Measurements from ENCODE around the gene IL1R2. TPM values are rescaled to one million over a fixed set of nuclear protein-coding genes. Genes with fewer than 3 reads are reported as not detected.
A peak's percentile ranks its signal among the peaks of the same experiment; 100 is the strongest.

The IL1R2 gene
- total RNA-seq, 6 donors from 2014 or later: 24.7 to 84.8 (median 60.0) TPM

DNA sequence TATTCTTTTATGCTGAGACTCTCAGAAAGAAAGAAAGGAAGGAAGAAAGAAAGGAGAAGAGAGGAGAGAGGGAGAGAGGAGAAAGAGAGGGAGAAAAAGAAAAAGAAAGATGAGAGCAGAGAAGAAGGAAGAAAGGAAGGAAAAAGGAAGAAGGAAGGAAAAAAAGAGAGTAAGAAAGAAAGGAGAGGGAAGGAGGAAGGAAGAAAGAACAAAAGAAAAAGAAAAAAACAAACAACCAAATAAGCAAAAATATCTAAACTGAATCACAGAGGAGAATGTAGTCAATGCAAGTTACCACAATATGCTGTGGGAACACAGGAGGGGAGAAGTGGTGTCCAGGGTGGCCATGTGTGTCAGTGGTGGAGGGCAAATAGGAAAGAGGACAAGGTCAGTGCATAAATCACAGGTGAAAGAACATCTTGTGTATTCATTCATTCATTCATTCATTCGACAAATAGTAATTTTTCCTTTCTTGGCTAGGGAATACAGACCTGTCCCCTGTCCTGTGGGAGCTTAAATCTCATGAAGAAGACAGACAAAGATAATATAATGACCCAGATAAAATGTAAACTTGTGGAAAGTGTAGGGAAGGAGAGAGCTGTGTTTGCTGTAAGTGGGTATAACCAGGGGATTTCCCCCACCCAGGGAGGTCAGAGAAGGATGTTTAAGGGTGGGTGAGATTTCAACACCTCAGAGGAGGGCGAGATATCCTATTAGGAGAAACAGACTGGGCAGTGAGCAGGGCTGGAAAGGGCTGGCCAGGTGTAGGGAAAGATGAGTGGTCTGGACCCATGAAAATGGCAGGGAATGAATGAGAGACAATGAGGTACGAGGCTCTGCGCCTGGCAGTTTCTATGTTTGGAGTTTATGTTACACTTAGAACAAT lies 50.7 kb downstream of the IL1R2 start:
- TF ChIP-seq POLR2AphosphoS5 (IDR thresholded peaks at IDR 0.05): no peak
- Histone ChIP-seq H3K9me3 (no peaks in the 10 kb centered on the region), H3K4me3 (no peak overlapping the region), H3K27ac (no peak overlapping the region), H3K4me1 (peaks cover 28 to 42% (median 35%) of the 10 kb centered on the region in 4 donors), H3K27me3 (no peaks in the 10 kb centered on the region), H3K36me3 (no peaks in the 10 kb centered on the region)
- ATAC-seq (ENCODE audit: low FRiP score in 2 of 2) (no peak), DNase-seq (no peak)
- WGBS, 2 donors: 79 to 88% methylated on average over 4 of the region's 4 CpGs

DNA sequence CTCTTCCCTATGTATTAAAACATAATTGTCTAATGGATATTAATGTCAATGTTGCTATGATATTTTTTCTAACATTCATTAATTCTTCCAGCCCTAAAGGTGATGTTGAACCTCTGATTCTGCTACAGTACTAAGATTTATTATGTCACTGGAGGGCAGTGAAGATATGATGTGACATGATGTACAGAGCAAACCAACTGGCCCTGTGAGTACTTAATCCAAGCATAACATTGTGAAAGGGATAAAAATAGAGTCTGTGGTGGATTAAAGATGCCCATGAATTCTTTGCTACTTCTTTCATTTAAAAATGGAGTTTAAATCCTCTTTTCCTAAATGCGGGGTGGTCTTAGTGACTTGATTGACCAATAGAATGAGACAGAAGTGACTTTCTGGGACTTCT lies 51.8 kb downstream of the IL1R2 start:
- no peaks in the 10 kb centered on the region for H3K27me3 ChIP-seq
- no peak overlapping the region for H3K4me3 ChIP-seq
- no peaks in the 10 kb centered on the region for H3K9me3 ChIP-seq
- ATAC-seq (ENCODE audit: low FRiP score in 2 of 2) (no peak), DNase-seq (no peak)
- no peak for TF ChIP-seq EP300 (IDR thresholded peaks at IDR 0.05)
- no peak for TF ChIP-seq POLR2A (IDR thresholded peaks at IDR 0.05)
- no peak for TF ChIP-seq POLR2AphosphoS5 (IDR thresholded peaks at IDR 0.05)
- TF ChIP-seq, protein P1, sequence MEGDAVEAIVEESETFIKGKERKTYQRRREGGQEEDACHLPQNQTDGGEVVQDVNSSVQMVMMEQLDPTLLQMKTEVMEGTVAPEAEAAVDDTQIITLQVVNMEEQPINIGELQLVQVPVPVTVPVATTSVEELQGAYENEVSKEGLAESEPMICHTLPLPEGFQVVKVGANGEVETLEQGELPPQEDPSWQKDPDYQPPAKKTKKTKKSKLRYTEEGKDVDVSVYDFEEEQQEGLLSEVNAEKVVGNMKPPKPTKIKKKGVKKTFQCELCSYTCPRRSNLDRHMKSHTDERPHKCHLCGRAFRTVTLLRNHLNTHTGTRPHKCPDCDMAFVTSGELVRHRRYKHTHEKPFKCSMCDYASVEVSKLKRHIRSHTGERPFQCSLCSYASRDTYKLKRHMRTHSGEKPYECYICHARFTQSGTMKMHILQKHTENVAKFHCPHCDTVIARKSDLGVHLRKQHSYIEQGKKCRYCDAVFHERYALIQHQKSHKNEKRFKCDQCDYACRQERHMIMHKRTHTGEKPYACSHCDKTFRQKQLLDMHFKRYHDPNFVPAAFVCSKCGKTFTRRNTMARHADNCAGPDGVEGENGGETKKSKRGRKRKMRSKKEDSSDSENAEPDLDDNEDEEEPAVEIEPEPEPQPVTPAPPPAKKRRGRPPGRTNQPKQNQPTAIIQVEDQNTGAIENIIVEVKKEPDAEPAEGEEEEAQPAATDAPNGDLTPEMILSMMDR (IDR thresholded peaks at IDR 0.05): no peak
- no peak overlapping the region for H3K27ac ChIP-seq
- peaks cover 22 to 38% (median 32%) of the 10 kb centered on the region in 4 donors for H3K4me1 ChIP-seq
- no peaks in the 10 kb centered on the region for H3K36me3 ChIP-seq
- WGBS, 2 donors: 90 to 97% methylated on average over 1 of the region's 1 CpG

DNA sequence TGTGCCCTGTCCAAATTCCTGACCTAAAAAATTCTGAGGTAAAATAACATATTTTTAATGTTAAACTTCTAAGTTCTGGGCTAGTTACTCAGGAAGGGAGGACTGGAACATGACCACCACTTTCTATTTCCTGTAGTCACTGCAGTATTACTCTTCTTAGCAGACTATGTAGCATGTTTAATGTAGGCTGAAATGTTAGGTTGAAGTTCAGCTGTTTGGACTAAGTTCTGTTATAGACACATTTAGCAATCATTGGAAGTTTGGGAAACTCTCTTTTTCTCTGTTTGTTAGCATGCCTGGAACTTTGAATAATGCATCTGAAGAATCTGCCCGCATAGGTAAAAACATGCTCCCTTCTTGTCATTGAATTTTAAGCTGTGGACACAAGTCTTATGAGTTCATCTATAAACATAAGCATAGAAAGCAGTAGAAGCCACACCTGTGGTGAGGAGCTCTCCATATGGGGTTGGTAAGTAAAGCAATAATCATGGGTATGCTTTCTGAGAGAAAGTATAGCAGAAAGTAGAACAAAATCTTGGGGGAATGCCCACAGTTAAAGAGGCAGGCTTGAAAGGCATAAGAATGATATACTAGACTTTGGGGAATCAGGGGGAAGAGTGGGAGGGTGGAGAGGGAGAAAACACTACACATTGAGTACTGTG lies 52.6 kb downstream of the IL1R2 start:
- Histone ChIP-seq H3K4me1 (peaks cover 28 to 45% (median 40%) of the 10 kb centered on the region in 4 donors), H3K27ac (no peak overlapping the region), H3K4me3 (no peak overlapping the region), H3K36me3 (no peaks in the 10 kb centered on the region), H3K9me3 (no peaks in the 10 kb centered on the region), H3K27me3 (no peaks in the 10 kb centered on the region)
- TF ChIP-seq POLR2AphosphoS5 (IDR thresholded peaks at IDR 0.05): no peak
- DNase-seq (no peak), ATAC-seq (ENCODE audit: low FRiP score in 2 of 2) (no peak)
- 75 to 87% methylated on average over 1 of the region's 1 CpG for WGBS, 2 donors

DNA sequence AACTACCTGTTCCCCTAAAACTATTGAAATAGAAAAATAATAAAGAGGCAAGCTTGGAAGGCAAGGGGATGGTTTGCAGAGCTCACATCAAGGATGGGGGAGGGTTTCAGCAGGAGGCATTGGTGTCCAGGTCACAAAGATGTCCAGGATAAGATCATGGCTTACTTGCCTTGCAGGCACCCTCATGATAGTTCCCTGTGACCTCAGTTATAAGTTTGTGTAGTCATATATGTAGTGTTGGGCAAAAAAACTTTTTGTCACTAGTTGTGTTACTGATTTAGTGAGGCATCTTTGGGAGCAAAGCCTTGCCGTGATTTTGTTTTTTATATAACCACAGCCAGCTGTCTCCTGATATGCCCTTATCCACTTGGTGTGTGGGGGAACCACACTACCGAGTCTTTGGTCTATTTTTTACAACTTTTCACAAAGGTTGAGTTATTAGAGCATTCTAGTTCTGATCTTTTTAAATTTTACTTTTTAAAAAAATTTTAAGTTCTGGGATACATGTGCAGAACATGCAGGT lies 53.3 kb downstream of the IL1R2 start:
- DNase-seq (no peak), ATAC-seq (ENCODE audit: low FRiP score in 2 of 2) (no peak)
- no peaks in the 10 kb centered on the region for H3K27me3 ChIP-seq
- H3K36me3 ChIP-seq: no peaks in the 10 kb centered on the region
- H3K4me1 ChIP-seq: peaks cover 35 to 52% (median 44%) of the 10 kb centered on the region in 4 donors
- TF ChIP-seq, protein P1 (IDR thresholded peaks at IDR 0.05): no peak
- TF ChIP-seq EP300 (IDR thresholded peaks at IDR 0.05) (no peak), POLR2AphosphoS5 (IDR thresholded peaks at IDR 0.05) (no peak), POLR2A (IDR thresholded peaks at IDR 0.05) (no peak)
- peak overlapping the region in 1 of 4 donors; percentile 82 for H3K27ac ChIP-seq
- H3K4me3 ChIP-seq: no peak overlapping the region
- WGBS, 2 donors: 84 to 89% methylated on average over 2 of the region's 2 CpGs
- no peaks in the 10 kb centered on the region for H3K9me3 ChIP-seq

DNA sequence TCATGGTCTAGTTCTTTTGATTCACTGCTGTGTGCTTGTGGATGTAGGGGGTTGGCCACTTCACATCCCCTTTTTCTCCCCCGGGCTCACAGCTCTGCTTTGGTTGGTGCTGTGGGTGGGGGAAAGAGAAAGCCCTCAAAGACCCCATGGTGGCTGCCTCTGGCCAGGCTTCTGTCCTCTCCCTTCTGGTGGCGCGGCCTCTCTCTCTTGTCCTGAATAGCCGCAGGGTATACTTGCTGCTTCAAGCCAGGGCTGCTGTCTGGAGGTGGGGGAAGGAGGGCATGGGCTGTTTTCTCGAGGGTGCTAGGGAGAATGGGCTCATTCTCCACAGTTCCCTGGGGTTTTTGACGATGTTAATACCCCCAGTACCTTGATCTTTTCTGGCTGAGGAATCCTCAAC lies 53.9 kb downstream of the IL1R2 start:
- no peak for DNase-seq
- no peak overlapping the region for H3K4me3 ChIP-seq
- no peaks in the 10 kb centered on the region for H3K9me3 ChIP-seq
- peak overlapping the region; percentile 45 to 82 (median 73) for H3K27ac ChIP-seq
- 83 to 84% methylated on average over 6 of the region's 6 CpGs for WGBS, 2 donors
- no peaks in the 10 kb centered on the region for H3K36me3 ChIP-seq
- peaks cover 39 to 55% (median 45%) of the 10 kb centered on the region in 4 donors for H3K4me1 ChIP-seq
- TF ChIP-seq POLR2AphosphoS5 (IDR thresholded peaks at IDR 0.05): no peak
- no peak for TF ChIP-seq POLR2A (IDR thresholded peaks at IDR 0.05)
- TF ChIP-seq, protein P1 (IDR thresholded peaks at IDR 0.05): no peak
- no peak for TF ChIP-seq EP300 (IDR thresholded peaks at IDR 0.05)
- H3K27me3 ChIP-seq: no peaks in the 10 kb centered on the region
- ATAC-seq (ENCODE audit: low FRiP score in 2 of 2): no peak
